ENCODE data around the gene VPS26C. TPM values are rescaled to one million over a fixed set of nuclear protein-coding genes. Genes with fewer than 3 reads are reported as not detected.

The VPS26C gene
- total and polyA plus RNA-seq, 8 donors, result 15.3 to 118 (median 40.1) TPM

GRCh38 chr21:37245151-37245550, 22.0 kb downstream of the VPS26C start:
- no peak overlapping the region for H3K27ac ChIP-seq
- TF ChIP-seq, protein P1, sequence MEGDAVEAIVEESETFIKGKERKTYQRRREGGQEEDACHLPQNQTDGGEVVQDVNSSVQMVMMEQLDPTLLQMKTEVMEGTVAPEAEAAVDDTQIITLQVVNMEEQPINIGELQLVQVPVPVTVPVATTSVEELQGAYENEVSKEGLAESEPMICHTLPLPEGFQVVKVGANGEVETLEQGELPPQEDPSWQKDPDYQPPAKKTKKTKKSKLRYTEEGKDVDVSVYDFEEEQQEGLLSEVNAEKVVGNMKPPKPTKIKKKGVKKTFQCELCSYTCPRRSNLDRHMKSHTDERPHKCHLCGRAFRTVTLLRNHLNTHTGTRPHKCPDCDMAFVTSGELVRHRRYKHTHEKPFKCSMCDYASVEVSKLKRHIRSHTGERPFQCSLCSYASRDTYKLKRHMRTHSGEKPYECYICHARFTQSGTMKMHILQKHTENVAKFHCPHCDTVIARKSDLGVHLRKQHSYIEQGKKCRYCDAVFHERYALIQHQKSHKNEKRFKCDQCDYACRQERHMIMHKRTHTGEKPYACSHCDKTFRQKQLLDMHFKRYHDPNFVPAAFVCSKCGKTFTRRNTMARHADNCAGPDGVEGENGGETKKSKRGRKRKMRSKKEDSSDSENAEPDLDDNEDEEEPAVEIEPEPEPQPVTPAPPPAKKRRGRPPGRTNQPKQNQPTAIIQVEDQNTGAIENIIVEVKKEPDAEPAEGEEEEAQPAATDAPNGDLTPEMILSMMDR (IDR thresholded peaks at IDR 0.05), result no peak
- no peak for TF ChIP-seq POLR2A (IDR thresholded peaks at IDR 0.05)
- intact Hi-C loops (cut with DNase I; ENCODE audit: low total_unique reads), result no loop called here
- peaks cover 0 to 20% (median 9%) of the 10 kb centered on the region in 4 donors for H3K4me1 ChIP-seq
- WGBS, 5 donors, result 81 to 93% (median 87%) methylated on average over 8 of the region's 8 CpGs
- peaks cover 0 to 14% (median 13%) of the 10 kb centered on the region in 4 donors for H3K36me3 ChIP-seq
- no peaks in the 10 kb centered on the region for H3K27me3 ChIP-seq
- H3K9me3 ChIP-seq, result no peaks in the 10 kb centered on the region
- no peak for DNase-seq
- H3K4me3 ChIP-seq, result no peak overlapping the region

DNA sequence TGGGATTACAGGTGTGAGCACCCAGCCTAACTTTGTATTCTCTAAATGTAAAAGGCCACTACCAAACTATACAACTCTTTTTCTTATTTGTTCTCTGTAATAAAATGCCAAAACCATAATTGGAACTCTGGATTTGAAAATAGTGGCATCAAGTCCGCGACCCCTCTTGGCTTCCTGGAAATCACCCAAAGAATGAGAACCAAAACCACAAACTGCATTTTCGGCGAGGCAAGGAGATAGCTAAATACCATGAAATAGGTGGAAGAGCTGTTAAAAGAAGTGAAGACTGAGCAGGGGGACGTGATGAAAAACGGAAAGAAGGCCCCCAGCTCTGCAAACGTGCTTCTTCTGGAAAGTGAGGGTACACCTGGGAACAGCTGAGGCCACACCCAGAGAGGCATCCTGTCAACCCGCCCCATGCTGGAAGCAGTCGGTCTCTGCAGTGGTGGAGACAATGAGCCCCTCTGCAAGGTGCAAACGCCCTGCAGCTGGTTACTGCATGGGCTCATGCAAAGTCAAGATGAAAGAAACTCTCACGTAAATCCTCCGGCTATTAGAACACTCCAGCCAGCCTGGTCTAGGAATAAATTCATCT, 22.5 kb downstream of the VPS26C start:
- Histone ChIP-seq H3K4me1 (peaks cover 0 to 18% (median 8%) of the 10 kb centered on the region in 4 donors), H3K27ac (no peak overlapping the region), H3K9me3 (no peaks in the 10 kb centered on the region), H3K27me3 (no peaks in the 10 kb centered on the region), H3K4me3 (no peak overlapping the region), H3K36me3 (peaks cover 1 to 19% (median 19%) of the 10 kb centered on the region in 4 donors)
- intact Hi-C loops (cut with DNase I; ENCODE audit: low total_unique reads), result no loop called here
- WGBS, 5 donors, result 74 to 81% (median 75%) methylated on average over 12 of the region's 12 CpGs
- no peak for DNase-seq
- TF ChIP-seq EP300 (IDR thresholded peaks at IDR 0.05) (no peak), POLR2AphosphoS5 (IDR thresholded peaks at IDR 0.05) (no peak), POLR2A (IDR thresholded peaks at IDR 0.05) (no peak)
- TF ChIP-seq, protein P1 (IDR thresholded peaks at IDR 0.05), result no peak

DNA sequence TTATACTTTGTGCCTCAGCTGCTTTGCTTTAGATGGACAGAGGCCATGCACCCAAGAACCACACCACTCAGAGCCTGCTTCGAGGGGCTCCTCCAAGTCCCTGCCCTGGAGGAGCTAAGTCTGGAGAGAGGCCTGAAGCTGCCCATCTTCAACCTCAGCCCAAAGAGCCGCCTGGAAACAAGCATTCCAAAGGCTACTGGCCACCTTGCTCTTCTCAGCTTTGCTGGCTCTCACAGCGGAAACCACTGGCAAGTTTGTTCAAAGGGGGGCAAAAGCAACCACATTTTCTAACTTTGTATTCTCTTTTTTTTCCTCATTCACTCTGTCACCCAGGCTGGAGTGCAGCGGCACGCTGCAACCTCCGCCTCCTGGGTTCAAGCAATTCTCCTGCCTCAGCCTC, 23.2 kb downstream of the VPS26C start:
- intact Hi-C loops (cut with DNase I; ENCODE audit: low total_unique reads), result no loop called here
- no peaks in the 10 kb centered on the region for H3K27me3 ChIP-seq

DNA sequence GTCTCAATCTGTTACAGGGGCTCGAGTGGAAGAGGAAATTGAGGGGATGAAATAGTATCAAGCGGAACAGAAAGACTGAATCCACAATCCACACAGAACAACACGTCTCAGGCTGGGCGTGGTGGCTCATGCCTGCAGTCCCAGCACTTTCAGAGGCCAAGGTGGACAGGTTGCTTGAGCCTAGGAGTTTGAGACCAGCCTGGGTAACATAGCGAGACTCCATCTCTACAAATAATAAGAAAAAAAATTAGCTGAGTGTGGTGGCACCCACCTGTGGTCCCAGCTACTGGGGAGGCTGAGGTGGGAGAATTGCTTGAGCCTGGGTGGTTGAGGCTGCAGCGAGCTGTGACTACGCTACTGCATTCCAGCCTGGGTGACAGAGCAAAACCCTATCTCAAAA, 25.7 kb downstream of the VPS26C start:
- intact Hi-C loops (cut with DNase I; ENCODE audit: low total_unique reads), result no loop called here

More for the DNA sequence above, 23.2 kb downstream of the VPS26C start:
- TF ChIP-seq POLR2A (IDR thresholded peaks at IDR 0.05) (no peak), POLR2AphosphoS5 (IDR thresholded peaks at IDR 0.05) (no peak), EP300 (IDR thresholded peaks at IDR 0.05) (no peak)
- TF ChIP-seq, protein P1 (IDR thresholded peaks at IDR 0.05), result no peak
- DNase-seq, result no peak
- no peak overlapping the region for H3K27ac ChIP-seq
- WGBS, 5 donors, result 92 to 100% (median 99%) methylated on average over 6 of the region's 6 CpGs
- peaks cover 6 to 25% (median 25%) of the 10 kb centered on the region in 4 donors for H3K36me3 ChIP-seq
- peaks cover 0 to 18% (median 6%) of the 10 kb centered on the region in 4 donors for H3K4me1 ChIP-seq
- H3K9me3 ChIP-seq, result no peaks in the 10 kb centered on the region
- no peak overlapping the region for H3K4me3 ChIP-seq

More for the DNA sequence above, 25.7 kb downstream of the VPS26C start:
- Histone ChIP-seq H3K36me3 (peaks cover 6 to 50% (median 50%) of the 10 kb centered on the region in 4 donors), H3K4me3 (no peak overlapping the region), H3K4me1 (peaks cover 0 to 18% (median 2%) of the 10 kb centered on the region in 4 donors), H3K27me3 (no peaks in the 10 kb centered on the region), H3K9me3 (no peaks in the 10 kb centered on the region), H3K27ac (no peak overlapping the region)
- no peak for DNase-seq
- 79 to 90% (median 87%) methylated on average over 7 of the region's 7 CpGs for WGBS, 5 donors
- TF ChIP-seq POLR2A (IDR thresholded peaks at IDR 0.05), result no peak
- TF ChIP-seq, protein P1 (IDR thresholded peaks at IDR 0.05), result no peak
- no peak for TF ChIP-seq POLR2AphosphoS5 (IDR thresholded peaks at IDR 0.05)
- TF ChIP-seq EP300 (IDR thresholded peaks at IDR 0.05), result no peak

All from stomach (tissue), 9 donors.